ENCODE data around the gene SLC39A3. TPM values are rescaled to one million over a fixed set of nuclear protein-coding genes. Genes with fewer than 3 reads are reported as not detected.

SLC39A3 gene
- total and polyA plus RNA-seq, 10 of the 15 experiments (the other 5 are each of a cell fraction or from before 2014, with no cell fraction given), result 0.63 to 67.1 (median 51.2) TPM

DNA sequence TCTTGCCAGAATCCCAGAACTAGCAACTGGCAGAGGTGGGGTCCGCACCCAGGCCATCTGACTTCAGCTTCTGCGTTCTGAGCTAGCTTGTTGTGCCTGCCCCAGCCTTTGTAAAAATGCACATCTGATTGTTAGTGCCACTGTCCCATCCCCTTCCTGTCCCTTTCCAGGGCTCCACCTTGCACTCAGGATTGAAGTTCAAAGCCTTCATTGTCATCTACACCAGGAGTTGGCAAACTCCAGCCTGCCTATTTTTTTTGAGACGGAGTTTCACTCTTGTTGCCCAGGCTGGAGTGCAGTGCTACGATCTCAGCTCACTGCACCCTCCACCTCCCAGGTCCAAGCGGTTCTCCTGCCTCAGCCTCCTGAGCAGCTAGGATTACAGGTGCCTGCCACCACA, 48.4 kb upstream of the SLC39A3 start:
- Histone ChIP-seq H3K27ac (ENCODE audit: control insufficient read depth, insufficient read depth) (no peak overlapping the region; the same call in 1 of the 2 replicates), H3K79me2 (ENCODE audit: control insufficient read depth, insufficient read depth, low read length) (peaks cover 57% of the 10 kb centered on the region), H3K4me1 (ENCODE audit: control insufficient read depth, insufficient read depth, low read length) (peaks cover 35% of the 10 kb centered on the region), H3K4me3 (peak overlapping the region; percentile 87; the same call in 1 of the 2 replicates), H4K20me1 (ENCODE audit: control insufficient read depth, insufficient read depth) (no peaks in the 10 kb centered on the region), H3K36me3 (ENCODE audit: control insufficient read depth in 2 of 2, insufficient read depth in 2 of 2, low read length in 1 of 2) (peaks cover 7 to 12% of the 10 kb centered on the region in 2 experiments; a peak in 3 of 4 replicates), H2AFZ (ENCODE audit: control insufficient read depth, low read depth, low read length) (no peak overlapping the region), H3K4me2 (ENCODE audit: control insufficient read depth, insufficient read depth) (peak overlapping the region; percentile 96), H3K9me3 (replicated peaks; ENCODE audit: control insufficient read depth, insufficient read depth, low read length) (no peaks in the 10 kb centered on the region), H3K27me3 (replicated peaks in 1 of 2; ENCODE audit: control insufficient read depth in 2 of 2, insufficient read depth in 2 of 2, low read length in 1 of 2) (no peaks in the 10 kb centered on the region), H3K9ac (ENCODE audit: control insufficient read depth, insufficient read depth, low read length) (peak overlapping the region; percentile 2; the same call in 1 of the 2 replicates)
- RAD21 ChIA-PET (ENCODE audit: unreplicated experiment), result no interaction called here
- no peak for FAIRE-seq
- 98% methylated on average over 5 of the region's 5 CpGs for WGBS (ENCODE audit: insufficient coverage, insufficient replicate concordance, low lambda C conversion rate, missing lambda C conversion rate)
- intact Hi-C loops (cut with micrococcal nuclease; ENCODE audit: unreplicated experiment), result loop anchor here (2.0 to 10.0 kb wide), 2 partner anchors 31 to 513 kb away; partner anchors contain the start of gene ZNF554
- TF ChIP-seq, protein P1, sequence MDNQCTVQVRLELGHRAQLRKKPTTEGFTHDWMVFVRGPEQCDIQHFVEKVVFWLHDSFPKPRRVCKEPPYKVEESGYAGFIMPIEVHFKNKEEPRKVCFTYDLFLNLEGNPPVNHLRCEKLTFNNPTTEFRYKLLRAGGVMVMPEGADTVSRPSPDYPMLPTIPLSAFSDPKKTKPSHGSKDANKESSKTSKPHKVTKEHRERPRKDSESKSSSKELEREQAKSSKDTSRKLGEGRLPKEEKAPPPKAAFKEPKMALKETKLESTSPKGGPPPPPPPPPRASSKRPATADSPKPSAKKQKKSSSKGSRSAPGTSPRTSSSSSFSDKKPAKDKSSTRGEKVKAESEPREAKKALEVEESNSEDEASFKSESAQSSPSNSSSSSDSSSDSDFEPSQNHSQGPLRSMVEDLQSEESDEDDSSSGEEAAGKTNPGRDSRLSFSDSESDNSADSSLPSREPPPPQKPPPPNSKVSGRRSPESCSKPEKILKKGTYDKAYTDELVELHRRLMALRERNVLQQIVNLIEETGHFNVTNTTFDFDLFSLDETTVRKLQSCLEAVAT (IDR thresholded peaks at IDR 0.05), result 0 out of 2 replicates have a peak, but pooled peaks have one; percentile 29
- no peak for TF ChIP-seq SIN3A (IDR thresholded peaks at IDR 0.05; ENCODE audit: low read depth, low read length)
- no peak for DNase-seq (ENCODE audit: low read depth, low spot score)
- CTCF ChIA-PET, result interaction anchor here (1.4 to 1.8 kb wide), 3 partner anchors 30 to 162 kb away, joined by 3 to 5 read pairs (median 4); no protein-coding TSS in a partner anchor
- SMC1A ChIA-PET (ENCODE audit: uncharacterized antibody, unreplicated experiment), result interaction anchor here (1.0 to 1.2 kb wide), 2 partner anchors 34 to 140 kb away, joined by 4 read pairs; no protein-coding TSS in a partner anchor
- in situ Hi-C loops (cut with MboI), result no loop called here
- BruUV-seq (replicated peaks), result no TSS peak
- no peak for ATAC-seq
- POLR2A ChIA-PET, result interaction anchor here (0.8 kb wide), 1 partner anchor 350 kb away, joined by 3 read pairs; no protein-coding TSS in a partner anchor

DNA sequence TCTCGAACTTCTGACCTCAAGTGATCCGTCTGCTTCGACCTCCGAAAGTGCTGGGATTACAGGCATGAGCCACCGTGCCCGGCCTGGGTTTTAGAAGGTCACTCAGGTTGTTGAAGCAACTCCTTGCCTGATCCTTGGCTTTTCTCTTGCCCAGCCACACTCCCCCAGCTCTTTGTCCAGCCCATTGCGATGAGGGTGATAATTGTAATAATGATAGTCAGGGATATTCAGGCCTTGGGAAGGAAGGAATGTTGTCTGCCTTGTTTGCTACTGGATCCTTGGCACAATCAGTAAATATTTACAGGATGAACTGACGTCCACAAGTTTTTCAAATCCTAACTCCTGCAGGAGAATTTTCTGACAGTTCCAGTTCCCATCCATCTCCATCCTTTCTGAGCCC, 47.3 kb upstream of the SLC39A3 start:
- peaks cover 66% of the 10 kb centered on the region for H3K79me2 ChIP-seq (ENCODE audit: control insufficient read depth, insufficient read depth, low read length)
- 79% methylated on average over 8 of the region's 8 CpGs for WGBS (ENCODE audit: insufficient coverage, insufficient replicate concordance, low lambda C conversion rate, missing lambda C conversion rate)
- DNase-seq (ENCODE audit: low read depth, low spot score), result no peak
- H3K27me3 ChIP-seq (replicated peaks in 1 of 2; ENCODE audit: control insufficient read depth in 2 of 2, insufficient read depth in 2 of 2, low read length in 1 of 2), result no peaks in the 10 kb centered on the region
- ChIA-PET CTCF (interaction anchor here (0.8 to 1.8 kb wide), 2 partner anchors 139 to 171 kb away, joined by 3 to 5 read pairs; no protein-coding TSS in a partner anchor), POLR2A (interaction anchor here (0.6 to 1.1 kb wide), 3 partner anchors 12 to 944 kb away, joined by 3 to 4 read pairs (median 3); no protein-coding TSS in a partner anchor), RAD21 (ENCODE audit: unreplicated experiment) (interaction anchor here (1.0 to 1.1 kb wide), 3 partner anchors 139 to 167 kb away, joined by 3 read pairs; no protein-coding TSS in a partner anchor), SMC1A (ENCODE audit: uncharacterized antibody, unreplicated experiment) (interaction anchor here (1.2 kb wide), 1 partner anchor 139 kb away, joined by 4 read pairs; no protein-coding TSS in a partner anchor)
- ATAC-seq, result no peak
- BruUV-seq (replicated peaks), result no TSS peak
- H4K20me1 ChIP-seq (ENCODE audit: control insufficient read depth, insufficient read depth), result no peaks in the 10 kb centered on the region
- peaks cover 7 to 12% of the 10 kb centered on the region in 2 experiments; a peak in 3 of 4 replicates for H3K36me3 ChIP-seq (ENCODE audit: control insufficient read depth in 2 of 2, insufficient read depth in 2 of 2, low read length in 1 of 2)
- H3K27ac ChIP-seq (ENCODE audit: control insufficient read depth, insufficient read depth), result peak overlapping the region; percentile 35
- in situ Hi-C loops (cut with MboI) (no loop called here), intact Hi-C loops (cut with micrococcal nuclease; ENCODE audit: unreplicated experiment) (loop anchor here (10.0 kb wide), 1 partner anchor 512 kb away; no protein-coding TSS in a partner anchor)
- no peak overlapping the region for H2AFZ ChIP-seq (ENCODE audit: control insufficient read depth, low read depth, low read length)
- H3K9ac ChIP-seq (ENCODE audit: control insufficient read depth, insufficient read depth, low read length), result peak overlapping the region; percentile 43
- peak overlapping the region; percentile 96 for H3K4me2 ChIP-seq (ENCODE audit: control insufficient read depth, insufficient read depth)
- FAIRE-seq, result no peak
- 0 out of 2 replicates have a peak, but pooled peaks have one; percentile 31 for TF ChIP-seq NR2F1 (conservative IDR thresholded peaks at IDR 0.05)
- TF ChIP-seq SUPT20H (IDR thresholded peaks at IDR 0.05; ENCODE audit: borderline replicate concordance, control insufficient read depth, low read depth, low read length), result no peak
- H3K9me3 ChIP-seq (replicated peaks; ENCODE audit: control insufficient read depth, insufficient read depth, low read length), result no peaks in the 10 kb centered on the region
- peak overlapping the region; percentile 87; the same call in 1 of the 2 replicates for H3K4me3 ChIP-seq
- H3K4me1 ChIP-seq (ENCODE audit: control insufficient read depth, insufficient read depth, low read length), result peaks cover 35% of the 10 kb centered on the region

Data from GM12878 (cell line).